Stimulated activated naive CD8-positive, alpha-beta T cell treated with anti-CD3 and anti-CD28 coated beads, Interleukin-15, amount 100 ng/mL, for 72 hours (primary cell): Measurements from ENCODE around the gene CPNE5.

Experiments
- ATAC-seq: fragments of 150-1000 bp; cut with Tn5 transposase; 2 replicates; pipeline ENCODE4 v1.10.0; 2021; ENCODE audit warnings: mild to moderate bottlenecking, moderate library complexity
- DNase-seq, 2 donors: peaks; one replicate each; pipeline ENCODE4 v3.0.0; 2021 to 2022
- H3K27ac Mint-ChIP-seq, 2 donors: one replicate each; pipeline ENCODE4 v1.8.0; 2022; ENCODE audit warnings: mild to moderate bottlenecking in 2 of 2, mixed read lengths in 2 of 2, moderate library complexity in 2 of 2
- H3K27me3 Mint-ChIP-seq: one replicate; pipeline ENCODE4 v1.8.0; 2022; ENCODE audit warnings: mixed read lengths
- H3K4me1 Mint-ChIP-seq: one replicate; pipeline ENCODE4 v1.8.0; 2022; ENCODE audit warnings: mild to moderate bottlenecking, mixed read lengths
- H3K4me3 Mint-ChIP-seq, 2 donors: one replicate each; pipeline ENCODE4 v1.8.0; 2022; ENCODE audit warnings: mild to moderate bottlenecking in 2 of 2, mixed read lengths in 2 of 2, moderate library complexity in 1 of 2
- H3K9me3 Mint-ChIP-seq, 2 donors: one replicate each; pipeline ENCODE4 v1.8.0; 2022; ENCODE audit warnings: mixed read lengths in 2 of 2

CPNE5 gene

DNA sequence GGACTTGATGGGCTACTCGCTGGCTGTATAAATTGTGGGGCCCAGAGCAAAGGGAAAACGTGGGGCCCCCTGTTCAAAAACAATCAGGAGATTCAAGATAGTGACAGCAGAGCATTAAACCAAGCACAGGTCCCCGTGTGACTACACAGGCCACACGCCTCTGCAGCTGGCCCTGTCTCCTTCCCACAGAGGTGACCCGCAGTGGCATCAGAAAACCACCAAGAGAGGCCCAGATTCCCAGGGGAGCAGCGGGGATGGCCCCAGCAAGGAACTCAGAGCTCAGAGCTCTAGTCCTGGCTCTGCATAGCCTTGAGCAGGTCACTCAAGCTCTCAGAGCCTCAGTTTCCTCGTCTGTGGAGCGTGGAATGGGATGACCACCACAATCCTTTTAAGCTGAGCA is 57.6 kb downstream of the CPNE5 start:
- no peak overlapping the region for H3K4me3 Mint-ChIP-seq
- H3K9me3 Mint-ChIP-seq = no peaks in the 10 kb centered on the region
- H3K27me3 Mint-ChIP-seq = peaks cover 26% of the 10 kb centered on the region
- no peak for ATAC-seq
- H3K4me1 Mint-ChIP-seq = peaks cover 5% of the 10 kb centered on the region
- no peak for DNase-seq
- no peak overlapping the region for H3K27ac Mint-ChIP-seq

DNA sequence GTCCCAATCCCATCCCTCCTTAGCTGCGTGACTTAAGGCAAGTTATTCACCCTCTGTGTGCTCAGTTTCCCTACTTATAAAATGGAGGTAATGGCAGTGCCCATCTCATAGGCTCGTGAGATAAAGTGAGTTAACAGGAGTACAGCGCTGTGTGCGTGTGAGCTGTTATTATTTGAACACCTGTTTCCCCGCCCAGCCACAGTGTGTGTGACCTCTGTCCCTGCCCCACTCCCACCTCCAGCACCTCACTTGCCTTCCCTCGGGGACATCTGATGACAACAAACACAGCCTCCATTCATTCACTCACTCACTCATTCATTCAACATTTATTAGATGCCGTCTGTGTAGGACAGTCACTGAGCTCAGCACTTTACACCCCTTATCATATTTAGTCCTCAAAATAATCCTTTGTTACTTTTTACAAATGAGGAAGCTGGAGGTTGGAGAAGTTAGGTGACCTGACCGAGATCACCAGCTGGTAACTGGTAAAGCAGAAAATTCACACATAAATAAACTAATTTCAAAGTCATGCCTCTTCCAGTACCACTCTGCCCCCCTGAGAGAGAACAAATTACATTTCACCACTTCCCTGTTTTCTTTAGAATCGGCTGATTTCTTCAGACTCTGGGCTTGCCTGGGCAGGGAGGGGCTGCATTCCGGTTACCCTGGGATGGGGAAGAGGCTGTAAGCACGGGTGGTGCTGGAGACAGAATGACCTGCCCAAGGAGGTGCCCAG is 58.6 kb downstream of the CPNE5 start:
- Mint-ChIP-seq H3K4me3 (no peak overlapping the region), H3K27me3 (peaks cover 26% of the 10 kb centered on the region), H3K9me3 (no peaks in the 10 kb centered on the region), H3K27ac (peak overlapping the region in 1 of 2 donors; percentile 6), H3K4me1 (peaks cover 5% of the 10 kb centered on the region)
- ATAC-seq = no peak
- no peak for DNase-seq

- ATAC-seq (peak; percentile 44), DNase-seq (no peak)
- H3K27ac Mint-ChIP-seq = no peak overlapping the region
These were observed 60.0 kb downstream of the CPNE5 start for GRCh38 chr6:36779227-36779626.

GRCh38 chr6:36777801-36778200 is 61.4 kb downstream of the CPNE5 start:
- H3K4me3 Mint-ChIP-seq = no peak overlapping the region
- peaks cover 5% of the 10 kb centered on the region for H3K4me1 Mint-ChIP-seq
- ATAC-seq = no peak
- peak overlapping the region in 1 of 2 donors; percentile 67 for H3K27ac Mint-ChIP-seq
- peaks cover 26% of the 10 kb centered on the region for H3K27me3 Mint-ChIP-seq
- DNase-seq = no peak
- no peaks in the 10 kb centered on the region for H3K9me3 Mint-ChIP-seq

More at GRCh38 chr6:36779227-36779626, 60.0 kb downstream of the CPNE5 start:
- peaks cover 5% of the 10 kb centered on the region for H3K4me1 Mint-ChIP-seq
- H3K27me3 Mint-ChIP-seq = peaks cover 26% of the 10 kb centered on the region
- no peak overlapping the region for H3K4me3 Mint-ChIP-seq
- no peaks in the 10 kb centered on the region for H3K9me3 Mint-ChIP-seq

DNA sequence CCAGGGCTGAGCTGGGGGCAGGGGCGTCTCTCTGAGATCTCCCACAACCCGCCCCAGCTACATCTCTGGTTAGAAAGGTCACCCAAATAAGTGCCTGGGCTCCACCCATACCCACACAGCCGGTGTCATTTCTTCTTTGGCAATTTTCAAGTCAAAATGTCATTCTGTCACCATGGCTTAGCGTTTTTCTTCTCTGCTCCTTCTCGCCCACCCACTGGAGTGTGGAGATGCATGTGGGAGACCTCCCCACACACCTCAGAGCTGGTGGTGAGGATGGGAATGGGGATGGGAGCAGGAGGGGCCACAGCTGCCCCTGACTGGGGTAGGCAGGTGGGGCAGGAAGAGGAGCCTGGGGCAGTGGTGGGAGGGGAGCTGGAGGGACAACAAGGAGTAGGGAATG is 63.1 kb downstream of the CPNE5 start:
- Mint-ChIP-seq H3K27ac (no peak overlapping the region), H3K4me1 (peaks cover 13% of the 10 kb centered on the region), H3K9me3 (no peaks in the 10 kb centered on the region), H3K27me3 (peaks cover 19% of the 10 kb centered on the region), H3K4me3 (no peak overlapping the region)
- no peak for DNase-seq
- no peak for ATAC-seq

DNA sequence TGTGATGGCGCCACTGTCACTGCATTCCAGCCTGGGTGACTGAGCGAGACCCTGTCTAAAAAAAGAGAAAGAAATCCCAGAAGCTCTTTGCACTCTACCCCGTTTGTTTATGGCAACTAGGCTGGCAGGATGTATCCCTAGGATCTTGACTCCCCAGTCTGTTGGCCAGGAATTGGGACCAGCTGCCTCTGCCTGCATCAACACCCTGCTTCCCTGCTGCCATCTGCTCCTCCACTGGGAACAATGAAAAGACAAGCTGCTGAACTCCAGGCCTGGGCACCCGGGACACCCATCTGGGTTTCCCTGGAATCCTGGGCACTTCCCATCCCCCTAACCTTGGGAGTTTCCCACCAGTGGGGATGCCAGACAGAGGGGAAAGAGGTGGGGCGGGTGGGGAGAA is 64.9 kb downstream of the CPNE5 start:
- Mint-ChIP-seq H3K4me1 (peaks cover 31% of the 10 kb centered on the region), H3K9me3 (no peaks in the 10 kb centered on the region), H3K27me3 (peaks cover 12% of the 10 kb centered on the region), H3K27ac (no peak overlapping the region), H3K4me3 (no peak overlapping the region)
- DNase-seq = no peak
- ATAC-seq = no peak

DNA sequence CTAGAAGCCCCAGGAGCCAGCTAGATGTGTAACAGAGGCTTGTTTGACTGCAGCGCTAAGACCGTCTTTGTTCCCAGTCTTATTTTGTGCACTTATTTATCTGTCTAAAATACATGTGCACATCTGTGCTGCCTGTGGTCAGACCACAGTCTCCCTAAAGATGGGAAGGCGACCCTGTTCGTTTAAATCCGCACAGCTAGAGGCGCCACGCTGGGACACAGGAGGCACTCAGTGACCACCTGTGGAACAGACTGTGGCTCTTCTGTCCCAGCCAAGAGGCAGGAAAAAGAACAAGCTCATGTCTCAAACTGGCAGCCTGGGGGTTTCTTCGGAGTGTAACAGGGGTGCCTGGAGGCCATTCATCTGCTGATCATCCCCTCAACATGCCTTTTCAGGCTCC is 66.8 kb downstream of the CPNE5 start:
- H3K27me3 Mint-ChIP-seq = peaks cover 8% of the 10 kb centered on the region
- H3K4me1 Mint-ChIP-seq = peaks cover 48% of the 10 kb centered on the region
- peak overlapping the region in 1 of 2 donors; percentile 29 for H3K27ac Mint-ChIP-seq
- ATAC-seq = no peak
- no peak for DNase-seq
- no peaks in the 10 kb centered on the region for H3K9me3 Mint-ChIP-seq
- no peak overlapping the region for H3K4me3 Mint-ChIP-seq

DNA sequence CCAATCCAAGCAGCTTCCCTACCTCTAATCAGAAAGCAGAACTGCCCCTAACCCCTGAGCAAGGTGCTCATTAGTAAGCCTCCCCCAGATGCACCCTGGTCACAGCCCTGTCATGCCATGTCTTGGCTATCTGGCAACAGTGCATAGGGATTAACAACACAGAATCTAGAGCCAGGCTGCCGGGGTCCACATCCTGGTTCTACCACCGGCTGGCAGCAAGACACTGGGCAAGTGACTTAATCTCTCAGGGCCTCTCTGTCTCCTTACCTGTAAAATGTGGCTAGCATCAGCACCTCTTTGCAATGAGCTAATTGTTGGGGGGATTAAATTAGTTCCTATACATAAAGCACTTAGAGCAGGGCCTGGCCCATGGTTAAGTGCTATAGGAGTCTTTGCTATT is 68.1 kb downstream of the CPNE5 start:
- Mint-ChIP-seq H3K4me1 (peaks cover 48% of the 10 kb centered on the region), H3K9me3 (no peaks in the 10 kb centered on the region), H3K4me3 (no peak overlapping the region), H3K27me3 (no peaks in the 10 kb centered on the region), H3K27ac (peak overlapping the region; percentile 43 to 86)
- ATAC-seq (no peak), DNase-seq (no peak)

- peak; percentile 66 for ATAC-seq
- peaks cover 48% of the 10 kb centered on the region for H3K4me1 Mint-ChIP-seq
- H3K27ac Mint-ChIP-seq = peak overlapping the region; percentile 84 to 87
- peak overlapping the region; percentile 45 to 56 for H3K4me3 Mint-ChIP-seq
- DNase-seq = peak in 1 of 2 donors; percentile 42
- no peaks in the 10 kb centered on the region for H3K9me3 Mint-ChIP-seq
- no peaks in the 10 kb centered on the region for H3K27me3 Mint-ChIP-seq
These were observed 69.4 kb downstream of the CPNE5 start for GRCh38 chr6:36769676-36770499.

GRCh38 chr6:36769183-36769675 is 70.0 kb downstream of the CPNE5 start:
- H3K9me3 Mint-ChIP-seq = no peaks in the 10 kb centered on the region
- no peak for DNase-seq
- ATAC-seq = peak; percentile 11
- H3K4me3 Mint-ChIP-seq = peak overlapping the region; percentile 45 to 56
- peaks cover 48% of the 10 kb centered on the region for H3K4me1 Mint-ChIP-seq
- H3K27ac Mint-ChIP-seq = peak overlapping the region; percentile 84 to 87
- no peaks in the 10 kb centered on the region for H3K27me3 Mint-ChIP-seq

GRCh38 chr6:36766399-36766945 is 72.8 kb downstream of the CPNE5 start:
- Mint-ChIP-seq H3K4me1 (peaks cover 39% of the 10 kb centered on the region), H3K4me3 (no peak overlapping the region), H3K27me3 (no peaks in the 10 kb centered on the region), H3K9me3 (no peaks in the 10 kb centered on the region), H3K27ac (no peak overlapping the region)
- DNase-seq (no peak), ATAC-seq (no peak)

- no peak overlapping the region for H3K4me3 Mint-ChIP-seq
These were observed 73.4 kb downstream of the CPNE5 start for GRCh38 chr6:36765594-36766398.

GRCh38 chr6:36765190-36765589 is 74.1 kb downstream of the CPNE5 start:
- no peak overlapping the region for H3K27ac Mint-ChIP-seq
- no peaks in the 10 kb centered on the region for H3K9me3 Mint-ChIP-seq
- ATAC-seq (no peak), DNase-seq (no peak)
- no peak overlapping the region for H3K4me3 Mint-ChIP-seq
- no peaks in the 10 kb centered on the region for H3K27me3 Mint-ChIP-seq
- H3K4me1 Mint-ChIP-seq = peaks cover 26% of the 10 kb centered on the region

More at GRCh38 chr6:36765594-36766398, 73.4 kb downstream of the CPNE5 start:
- ATAC-seq (peak; percentile 88), DNase-seq (peak; percentile 81 to 83)
- H3K4me1 Mint-ChIP-seq = peaks cover 32% of the 10 kb centered on the region
- no peaks in the 10 kb centered on the region for H3K9me3 Mint-ChIP-seq
- no peaks in the 10 kb centered on the region for H3K27me3 Mint-ChIP-seq
- no peak overlapping the region for H3K27ac Mint-ChIP-seq

GRCh38 chr6:36762123-36762522 is 77.1 kb downstream of the CPNE5 start:
- Mint-ChIP-seq H3K9me3 (no peaks in the 10 kb centered on the region), H3K27ac (no peak overlapping the region), H3K4me3 (no peak overlapping the region), H3K4me1 (peaks cover 20% of the 10 kb centered on the region), H3K27me3 (no peaks in the 10 kb centered on the region)
- ATAC-seq = no peak
- no peak for DNase-seq
